Esophagus (tissue), 2 donors: Measurements from ENCODE around the gene CPLX1. TPM values are rescaled to one million over a fixed set of nuclear protein-coding genes. Genes with fewer than 3 reads are reported as not detected.

ENCODE experiments used
- H3K27ac ChIP-seq, 2 donors: one replicate each; pipeline ENCODE4 v1.5.1; 2013; ENCODE audit warnings: low read depth in 2 of 2, mild to moderate bottlenecking in 2 of 2, inconsistent platforms in 1 of 2, low read length in 1 of 2, moderate library complexity in 1 of 2
- H3K27me3 ChIP-seq, 2 donors: one replicate each; pipeline ENCODE4 v1.6.1; 2013; ENCODE audit warnings: low read length in 2 of 2, control low read depth in 1 of 2, mild to moderate bottlenecking in 1 of 2; ENCODE audit not compliant: insufficient read depth in 2 of 2, control insufficient read depth in 1 of 2
- H3K36me3 ChIP-seq, 2 donors: one replicate each; pipeline ENCODE4 v1.6.1; 2013; ENCODE audit warnings: low read length in 1 of 2; ENCODE audit not compliant: control insufficient read depth in 2 of 2, insufficient read depth in 2 of 2
- H3K4me1 ChIP-seq, 2 donors: one replicate each; pipeline ENCODE4 v1.6.1; 2013; ENCODE audit warnings: low read length in 1 of 2; ENCODE audit not compliant: control insufficient read depth in 2 of 2, insufficient read depth in 2 of 2
- H3K4me3 ChIP-seq, 2 donors: one replicate each; pipeline ENCODE4 v1.5.1; 2013; ENCODE audit warnings: low read length in 2 of 2, mild to moderate bottlenecking in 2 of 2, low read depth in 1 of 2, moderate library complexity in 1 of 2
- H3K9me3 ChIP-seq, 2 donors: one replicate each; pipeline ENCODE4 v1.6.1; 2013; ENCODE audit warnings: mild to moderate bottlenecking in 2 of 2, low read depth in 1 of 2, low read length in 1 of 2, moderate library complexity in 1 of 2; ENCODE audit not compliant: control insufficient read depth in 2 of 2, insufficient read depth in 1 of 2
- WGBS, 2 donors: extraction: QIAGEN DNeasy Blood & Tissue Kit; methylation state at CpG; one replicate each; pipeline ENCODE4 v1.1.7; 2013; 5-methylcytosine and 5-hydroxymethylcytosine counted together
- polyA plus RNA-seq, 2 donors: library from polyadenylated mRNA; stranded (reverse); fragments of 200-250 nt; gene quantifications; one replicate each; pipeline ENCODE4 v1.2.3, GENCODE V29; 2013
- donor health status: healthy with polysubstance abuse.
- donor health status: Bipolar disorder and iron deficiency.

Gene CPLX1
- polyA plus RNA-seq, 2 donors: 0.74 to 2.8 TPM

DNA sequence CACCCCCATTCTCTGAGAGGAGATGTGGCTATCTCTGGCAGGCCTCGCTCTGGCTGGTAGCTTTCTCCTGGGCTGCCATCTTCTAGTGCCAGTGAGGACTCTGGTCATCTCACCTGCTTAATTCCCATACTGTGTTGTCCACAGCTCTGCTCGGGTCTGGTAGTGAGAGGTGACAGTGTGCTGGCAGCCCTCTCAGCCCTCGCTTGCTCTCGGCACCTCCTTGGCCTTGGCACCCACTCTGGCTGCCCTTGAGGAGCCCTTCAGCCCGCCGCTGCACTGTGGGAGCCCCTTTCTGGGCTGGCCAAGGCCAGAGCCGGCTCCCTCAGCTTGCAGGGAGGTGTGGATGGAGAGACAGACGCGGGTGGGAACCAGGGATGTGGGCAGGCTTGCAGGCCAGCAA is 52.7 kb downstream of the CPLX1 start:
- Histone ChIP-seq H3K27ac (no peak overlapping the region), H3K4me1 (peaks cover 8 to 9% of the 10 kb centered on the region in 2 donors), H3K9me3 (no peaks in the 10 kb centered on the region), H3K27me3 (no peaks in the 10 kb centered on the region), H3K36me3 (peaks cover 5 to 38% of the 10 kb centered on the region in 2 donors), H3K4me3 (no peak overlapping the region)
- 71 to 81% methylated on average over 9 of the region's 9 CpGs for WGBS, 2 donors

DNA sequence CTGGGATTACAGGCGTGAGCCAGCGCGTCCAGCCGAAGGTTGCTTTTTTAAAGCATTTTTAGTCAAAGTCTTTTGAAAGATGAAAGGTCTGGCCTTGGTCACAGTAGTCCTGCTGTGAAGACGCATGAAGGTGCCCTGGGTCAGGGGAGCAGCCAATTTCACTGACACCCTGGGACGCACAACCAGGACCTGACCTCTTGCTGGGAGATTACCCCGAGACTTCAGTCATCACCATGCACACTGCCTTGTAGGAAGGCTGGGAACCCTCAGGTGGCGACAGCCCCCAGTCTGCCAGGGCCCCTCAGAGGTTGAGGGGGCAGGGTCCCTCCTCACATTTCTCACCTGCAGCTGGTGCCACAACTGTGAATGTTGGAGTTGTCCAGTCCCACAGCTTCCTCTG is 53.2 kb downstream of the CPLX1 start:
- H3K36me3 ChIP-seq: peaks cover 5 to 41% of the 10 kb centered on the region in 2 donors
- no peaks in the 10 kb centered on the region for H3K27me3 ChIP-seq
- peaks cover 8 to 9% of the 10 kb centered on the region in 2 donors for H3K4me1 ChIP-seq
- WGBS, 2 donors: 79 to 83% methylated on average over 8 of the region's 8 CpGs
- peaks cover 0 to 2% of the 10 kb centered on the region in 2 donors for H3K9me3 ChIP-seq
- no peak overlapping the region for H3K27ac ChIP-seq
- no peak overlapping the region for H3K4me3 ChIP-seq

DNA sequence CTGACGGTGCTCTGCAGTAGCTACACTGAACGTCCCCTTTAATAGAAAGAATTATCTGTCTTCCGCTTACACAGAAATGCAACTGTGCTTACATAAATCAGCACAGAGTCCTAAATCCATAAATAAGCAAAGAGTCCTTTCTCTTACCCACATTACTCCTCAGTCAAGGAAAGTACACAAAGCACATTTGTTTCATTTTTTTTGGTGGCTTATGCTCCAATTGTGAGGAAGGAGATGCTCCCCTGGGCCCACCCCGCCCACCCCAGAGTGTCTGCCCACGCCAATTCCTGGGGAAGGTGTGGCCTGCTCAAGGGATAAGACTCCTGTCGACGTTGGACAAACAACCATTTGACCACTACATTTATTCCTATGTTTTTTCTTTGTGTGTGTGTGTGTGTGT is 53.8 kb downstream of the CPLX1 start:
- Histone ChIP-seq H3K27me3 (no peaks in the 10 kb centered on the region), H3K4me1 (peaks cover 8% of the 10 kb centered on the region in 2 donors), H3K27ac (no peak overlapping the region), H3K9me3 (peaks cover 0 to 2% of the 10 kb centered on the region in 2 donors), H3K4me3 (no peak overlapping the region), H3K36me3 (peaks cover 5 to 37% of the 10 kb centered on the region in 2 donors)
- 47 to 48% methylated on average over 7 of the region's 7 CpGs for WGBS, 2 donors

DNA sequence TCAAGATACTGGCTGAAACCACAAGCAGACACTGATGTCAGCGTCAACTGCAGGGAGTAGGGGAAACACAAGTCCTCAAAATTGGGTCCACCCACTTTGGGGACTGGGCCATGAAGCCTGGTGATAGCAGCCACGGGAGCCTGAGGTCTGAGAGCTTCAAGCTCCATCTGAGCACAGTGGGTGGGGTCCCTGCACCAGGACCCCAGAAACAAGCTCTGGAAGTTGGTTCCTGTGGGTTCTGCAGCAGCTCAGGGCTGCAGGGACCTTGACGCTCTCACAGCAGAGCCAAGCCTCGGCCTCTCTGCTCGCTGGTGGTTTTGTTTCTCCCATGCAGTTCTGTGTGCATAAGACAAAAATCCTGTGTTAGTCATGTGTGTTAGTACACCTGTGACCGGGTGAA is 54.5 kb downstream of the CPLX1 start:
- H3K9me3 ChIP-seq: peaks cover 0 to 2% of the 10 kb centered on the region in 2 donors
- WGBS, 2 donors: 64 to 67% methylated on average over 6 of the region's 6 CpGs
- H3K4me3 ChIP-seq: no peak overlapping the region
- no peak overlapping the region for H3K27ac ChIP-seq
- H3K4me1 ChIP-seq: peaks cover 6 to 10% of the 10 kb centered on the region in 2 donors
- no peaks in the 10 kb centered on the region for H3K27me3 ChIP-seq
- peaks cover 7 to 41% of the 10 kb centered on the region in 2 donors for H3K36me3 ChIP-seq

DNA sequence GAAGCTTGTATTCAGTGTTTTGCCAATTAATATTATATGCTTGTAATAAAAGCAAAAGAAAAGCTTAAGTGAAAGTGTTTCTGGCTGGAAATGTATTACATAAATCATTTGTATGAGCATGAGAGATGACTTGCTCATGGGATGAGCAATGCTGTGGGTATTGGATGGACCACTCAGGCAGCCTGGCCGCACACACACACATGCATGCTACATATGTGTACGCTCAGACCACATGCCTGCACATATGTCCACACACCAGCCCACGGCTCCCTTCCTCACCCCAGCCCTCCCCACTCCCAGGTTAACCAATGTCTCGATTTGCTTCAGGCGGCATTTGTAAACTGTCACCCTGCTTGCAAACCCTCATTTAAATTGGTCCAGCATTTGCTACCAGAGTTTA is 55.9 kb downstream of the CPLX1 start:
- Histone ChIP-seq H3K4me3 (no peak overlapping the region), H3K27ac (no peak overlapping the region), H3K9me3 (peaks cover 0 to 2% of the 10 kb centered on the region in 2 donors), H3K27me3 (no peaks in the 10 kb centered on the region), H3K36me3 (peaks cover 13 to 44% of the 10 kb centered on the region in 2 donors), H3K4me1 (peaks cover 6 to 17% of the 10 kb centered on the region in 2 donors)
- WGBS, 2 donors: 92 to 96% methylated on average over 5 of the region's 5 CpGs

DNA sequence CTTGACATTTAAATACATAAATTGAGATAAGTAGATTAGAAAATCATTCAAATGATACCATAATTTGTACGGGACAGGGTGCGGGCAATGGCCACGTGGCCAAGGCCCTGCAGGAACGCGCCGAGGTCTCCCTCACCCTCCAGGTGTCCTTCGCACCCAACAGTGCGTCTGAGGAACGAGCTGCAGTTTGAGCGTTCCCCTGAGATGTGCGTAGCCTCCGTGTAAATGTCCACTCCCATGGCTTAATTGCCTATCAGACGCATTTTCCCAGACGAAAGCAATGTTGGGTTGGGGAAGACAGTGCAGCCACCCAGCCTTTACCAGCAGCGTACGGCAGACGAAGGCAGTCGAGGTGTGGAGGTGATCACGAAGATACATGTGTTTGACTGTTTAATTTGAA is 56.4 kb downstream of the CPLX1 start:
- Histone ChIP-seq H3K4me3 (no peak overlapping the region), H3K9me3 (peaks cover 0 to 2% of the 10 kb centered on the region in 2 donors), H3K27me3 (no peaks in the 10 kb centered on the region), H3K4me1 (peaks cover 6 to 13% of the 10 kb centered on the region in 2 donors), H3K27ac (no peak overlapping the region), H3K36me3 (peaks cover 13 to 45% of the 10 kb centered on the region in 2 donors)
- WGBS, 2 donors: 91 to 94% methylated on average over 19 of the region's 19 CpGs

DNA sequence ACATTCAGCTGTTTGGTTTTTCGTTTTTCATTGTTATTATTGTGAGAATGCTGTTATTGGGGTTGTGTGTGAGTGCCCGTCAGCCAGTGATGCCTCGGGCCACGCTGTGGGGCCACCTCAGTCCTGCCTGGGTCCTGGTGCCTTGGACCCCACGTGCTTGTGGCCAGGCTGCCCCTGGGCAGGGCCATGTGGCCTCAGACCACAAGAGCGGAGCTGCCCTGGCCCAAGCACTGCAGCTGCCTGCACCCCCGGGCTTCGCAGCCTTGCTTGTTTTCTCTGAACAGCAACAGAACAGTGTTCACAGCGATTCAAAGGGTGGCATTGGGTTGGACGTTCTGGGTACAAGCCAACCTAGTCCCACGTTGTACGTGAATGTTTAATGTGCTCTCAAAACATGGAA is 56.9 kb downstream of the CPLX1 start:
- Histone ChIP-seq H3K4me3 (no peak overlapping the region), H3K27ac (no peak overlapping the region), H3K9me3 (peaks cover 0 to 2% of the 10 kb centered on the region in 2 donors), H3K36me3 (peaks cover 13 to 45% of the 10 kb centered on the region in 2 donors), H3K27me3 (no peaks in the 10 kb centered on the region), H3K4me1 (peaks cover 6 to 13% of the 10 kb centered on the region in 2 donors)
- WGBS, 2 donors: 86 to 88% methylated on average over 12 of the region's 12 CpGs

DNA sequence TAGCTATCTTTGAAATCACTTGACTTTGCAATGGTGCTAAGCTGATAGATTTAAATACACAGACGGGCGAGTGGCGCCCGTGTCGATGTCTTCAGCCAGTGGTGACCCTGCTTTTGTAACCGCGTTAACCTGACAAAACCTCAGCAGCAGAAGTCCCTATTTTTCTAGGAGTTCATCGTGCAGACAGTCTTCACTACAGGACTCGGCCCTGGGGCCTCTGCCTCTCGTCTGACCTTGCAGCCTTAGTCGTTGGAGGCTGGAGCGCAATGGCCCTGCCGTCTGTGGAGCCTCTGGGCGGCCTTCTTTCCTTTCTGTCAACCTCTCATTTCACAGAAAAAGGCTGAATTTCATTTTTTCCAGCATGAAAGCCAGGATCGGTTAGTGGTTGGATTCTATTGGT is 57.9 kb downstream of the CPLX1 start:
- peaks cover 0 to 2% of the 10 kb centered on the region in 2 donors for H3K9me3 ChIP-seq
- WGBS, 2 donors: 93 to 94% methylated on average over 15 of the region's 15 CpGs
- peaks cover 6 to 10% of the 10 kb centered on the region in 2 donors for H3K4me1 ChIP-seq
- peaks cover 13 to 45% of the 10 kb centered on the region in 2 donors for H3K36me3 ChIP-seq
- H3K27ac ChIP-seq: no peak overlapping the region
- H3K4me3 ChIP-seq: no peak overlapping the region
- H3K27me3 ChIP-seq: no peaks in the 10 kb centered on the region

DNA sequence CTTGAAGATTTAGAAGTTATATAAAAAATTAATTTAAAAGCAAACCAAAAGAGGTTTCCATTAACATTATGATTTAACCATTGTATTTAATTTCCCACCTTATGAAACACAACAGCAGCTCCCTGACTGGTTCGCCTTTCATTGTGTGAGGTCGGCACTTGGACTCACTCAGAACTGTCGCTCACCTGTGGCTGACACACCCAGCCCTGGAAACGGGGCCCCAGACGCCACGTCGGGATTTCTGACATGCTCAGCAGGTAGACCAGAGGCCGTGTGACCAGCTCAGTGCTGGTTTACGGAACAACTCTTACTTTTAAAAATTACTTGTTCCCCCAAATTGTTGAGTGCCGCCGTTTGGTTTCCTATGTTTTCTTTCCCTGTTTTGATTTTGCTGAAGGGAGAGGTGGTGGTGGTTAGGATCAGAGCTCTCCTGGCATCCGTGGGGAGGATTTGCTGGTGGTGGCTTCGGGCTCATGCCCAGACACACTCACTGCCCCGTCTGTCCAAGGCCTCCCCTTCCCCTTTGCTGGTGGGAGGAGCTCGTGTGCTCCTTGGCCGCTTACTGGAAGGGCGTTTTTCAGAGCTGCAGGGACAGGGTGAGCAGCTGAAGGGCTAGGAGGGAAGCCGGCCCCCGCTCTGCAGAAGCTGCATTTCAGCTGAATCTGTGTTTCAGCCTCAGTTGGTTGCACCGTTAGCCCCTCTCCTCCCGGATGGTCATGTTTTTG is 59.2 kb downstream of the CPLX1 start:
- peaks cover 0 to 2% of the 10 kb centered on the region in 2 donors for H3K9me3 ChIP-seq
- no peaks in the 10 kb centered on the region for H3K27me3 ChIP-seq
- H3K27ac ChIP-seq: peak overlapping the region in 1 of 2 donors; percentile 30
- H3K4me3 ChIP-seq: no peak overlapping the region
- peaks cover 15 to 49% of the 10 kb centered on the region in 2 donors for H3K36me3 ChIP-seq
- peaks cover 4 to 10% of the 10 kb centered on the region in 2 donors for H3K4me1 ChIP-seq
- WGBS, 2 donors: 64 to 70% methylated on average over 21 of the region's 21 CpGs

DNA sequence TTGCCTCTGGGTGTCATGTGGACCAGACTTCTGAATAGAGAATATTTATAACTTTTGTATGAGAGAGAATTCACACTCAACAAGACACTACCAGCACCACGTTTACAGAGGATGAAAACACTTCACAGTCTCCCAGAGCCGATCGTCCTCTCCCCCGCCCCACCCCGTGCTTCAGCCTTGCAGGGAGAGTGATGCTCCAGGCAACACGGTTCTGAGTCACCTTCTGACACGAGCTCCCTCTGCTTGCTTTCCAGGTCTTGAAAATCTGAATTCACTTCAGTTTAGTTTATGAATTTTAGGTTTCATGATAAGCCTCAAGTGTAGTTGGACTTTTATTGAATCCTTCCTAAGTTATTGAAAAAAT is 59.8 kb downstream of the CPLX1 start:
- no peak overlapping the region for H3K4me3 ChIP-seq
- peaks cover 0 to 10% of the 10 kb centered on the region in 2 donors for H3K4me1 ChIP-seq
- peaks cover 0 to 2% of the 10 kb centered on the region in 2 donors for H3K9me3 ChIP-seq
- peaks cover 17 to 49% of the 10 kb centered on the region in 2 donors for H3K36me3 ChIP-seq
- no peaks in the 10 kb centered on the region for H3K27me3 ChIP-seq
- WGBS, 2 donors: 52 to 62% methylated on average over 7 of the region's 7 CpGs
- H3K27ac ChIP-seq: no peak overlapping the region
